Mesothelial cell of epicardium (in vitro differentiated cells): ENCODE data around the gene HRG. TPM values are rescaled to one million over a fixed set of nuclear protein-coding genes. Genes with fewer than 3 reads are reported as not detected.

Experiments
- DNase-seq, 2 experiments: peaks; one replicate each; pipeline ENCODE4 v3.0.0; 2021; ENCODE audit warnings: low spot score in 2 of 2; ENCODE audit not compliant: unreplicated experiment in 2 of 2
- H3K27ac Mint-ChIP-seq: 2 replicates; pipeline ENCODE4 v1.8.0; 2021; ENCODE audit warnings: mixed read lengths
- H3K27me3 Mint-ChIP-seq: 2 replicates; pipeline ENCODE4 v1.8.0; 2021; ENCODE audit warnings: low read depth, mixed read lengths
- H3K36me3 Mint-ChIP-seq: 2 replicates; pipeline ENCODE4 v1.8.0; 2021; ENCODE audit warnings: mixed read lengths
- H3K4me1 Mint-ChIP-seq: 2 replicates; pipeline ENCODE4 v1.8.0; 2021; ENCODE audit warnings: mixed read lengths
- H3K4me3 Mint-ChIP-seq: 2 replicates; pipeline ENCODE4 v1.8.0; 2021; ENCODE audit warnings: mild to moderate bottlenecking, moderate library complexity, mixed read lengths
- H3K9me3 Mint-ChIP-seq: 2 replicates; pipeline ENCODE4 v1.8.0; 2021; ENCODE audit warnings: mixed read lengths
- total RNA-seq: library from RNA; stranded (reverse); gene quantifications from 3 replicates; pipeline ENCODE4 v1.2.1, GENCODE V29; 2021
- TF ChIP-seq, protein P1 (sequence below): fragments of 200-600 bp; sonication (generic); IDR thresholded peaks from one replicate; pipeline ENCODE4 v1.5.0; 2021; ENCODE audit warnings: antibody characterized with exemption; ENCODE audit not compliant: unreplicated experiment

The HRG gene
- total RNA-seq, 1 donor from 2014 or later = not detected

- TF ChIP-seq, protein P1, sequence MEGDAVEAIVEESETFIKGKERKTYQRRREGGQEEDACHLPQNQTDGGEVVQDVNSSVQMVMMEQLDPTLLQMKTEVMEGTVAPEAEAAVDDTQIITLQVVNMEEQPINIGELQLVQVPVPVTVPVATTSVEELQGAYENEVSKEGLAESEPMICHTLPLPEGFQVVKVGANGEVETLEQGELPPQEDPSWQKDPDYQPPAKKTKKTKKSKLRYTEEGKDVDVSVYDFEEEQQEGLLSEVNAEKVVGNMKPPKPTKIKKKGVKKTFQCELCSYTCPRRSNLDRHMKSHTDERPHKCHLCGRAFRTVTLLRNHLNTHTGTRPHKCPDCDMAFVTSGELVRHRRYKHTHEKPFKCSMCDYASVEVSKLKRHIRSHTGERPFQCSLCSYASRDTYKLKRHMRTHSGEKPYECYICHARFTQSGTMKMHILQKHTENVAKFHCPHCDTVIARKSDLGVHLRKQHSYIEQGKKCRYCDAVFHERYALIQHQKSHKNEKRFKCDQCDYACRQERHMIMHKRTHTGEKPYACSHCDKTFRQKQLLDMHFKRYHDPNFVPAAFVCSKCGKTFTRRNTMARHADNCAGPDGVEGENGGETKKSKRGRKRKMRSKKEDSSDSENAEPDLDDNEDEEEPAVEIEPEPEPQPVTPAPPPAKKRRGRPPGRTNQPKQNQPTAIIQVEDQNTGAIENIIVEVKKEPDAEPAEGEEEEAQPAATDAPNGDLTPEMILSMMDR = no peak
- H3K9me3 Mint-ChIP-seq = no peaks in the 10 kb centered on the region
- no peak overlapping the region for H3K4me3 Mint-ChIP-seq
- no peak for DNase-seq
- H3K36me3 Mint-ChIP-seq = no peaks in the 10 kb centered on the region
- H3K27me3 Mint-ChIP-seq = peaks cover 41% of the 10 kb centered on the region
- no peaks in the 10 kb centered on the region for H3K4me1 Mint-ChIP-seq
- no peak overlapping the region for H3K27ac Mint-ChIP-seq
Measured at GRCh38 chr3:186635532-186635931, 30.3 kb upstream of the HRG start.

GRCh38 chr3:186636536-186636935, 29.3 kb upstream of the HRG start:
- Mint-ChIP-seq H3K27ac (no peak overlapping the region), H3K27me3 (peaks cover 36% of the 10 kb centered on the region), H3K36me3 (no peaks in the 10 kb centered on the region), H3K4me3 (no peak overlapping the region), H3K4me1 (no peaks in the 10 kb centered on the region), H3K9me3 (no peaks in the 10 kb centered on the region)
- no peak for DNase-seq
- TF ChIP-seq, protein P1 = no peak

DNA sequence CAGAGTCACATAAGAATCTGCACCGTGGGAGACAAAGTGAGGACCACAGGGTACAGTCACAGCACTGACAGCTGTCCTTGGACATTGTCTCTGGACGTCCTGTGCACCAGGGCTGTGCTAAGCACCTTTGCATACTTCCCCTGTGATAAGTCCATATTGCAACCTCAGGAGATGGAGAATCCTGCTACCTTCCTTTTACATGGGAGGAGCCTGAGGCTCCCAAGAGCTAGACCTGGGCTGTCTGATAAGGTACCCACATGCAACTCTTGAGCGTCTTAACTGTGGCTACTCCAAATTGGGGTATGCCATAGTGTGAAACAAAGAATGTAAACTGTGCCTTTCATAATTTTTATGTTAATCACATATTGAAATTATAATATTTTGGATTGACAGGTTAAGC, 28.1 kb upstream of the HRG start:
- TF ChIP-seq, protein P1 = no peak
- DNase-seq = no peak
- Mint-ChIP-seq H3K9me3 (no peaks in the 10 kb centered on the region), H3K27ac (no peak overlapping the region), H3K27me3 (peaks cover 39% of the 10 kb centered on the region), H3K4me3 (no peak overlapping the region), H3K4me1 (no peaks in the 10 kb centered on the region), H3K36me3 (no peaks in the 10 kb centered on the region)

- H3K4me3 Mint-ChIP-seq = no peak overlapping the region
- H3K27me3 Mint-ChIP-seq = peaks cover 45% of the 10 kb centered on the region
- TF ChIP-seq, protein P1 = no peak
- no peaks in the 10 kb centered on the region for H3K36me3 Mint-ChIP-seq
- H3K4me1 Mint-ChIP-seq = no peaks in the 10 kb centered on the region
- H3K9me3 Mint-ChIP-seq = no peaks in the 10 kb centered on the region
- no peak for DNase-seq
- H3K27ac Mint-ChIP-seq = no peak overlapping the region
Measured at GRCh38 chr3:186638259-186638658, 27.6 kb upstream of the HRG start.

- Mint-ChIP-seq H3K36me3 (no peaks in the 10 kb centered on the region), H3K27ac (no peak within 1 kb of the TSS), H3K4me1 (no peaks in the 10 kb centered on the region), H3K9me3 (no peaks in the 10 kb centered on the region), H3K4me3 (no peak within 1 kb of the TSS), H3K27me3 (peaks cover 51% of the 10 kb centered on the region)
- TF ChIP-seq, protein P1 = no peak
- DNase-seq = no peak
Measured at GRCh38 chr3:186639778-186640472, 25.9 kb upstream of the HRG start, which contains the start of gene FETUB. TSS of gene FETUB (plus strand) at chr3:186640399. CDS start at chr3:186640461, 62 bp downstream.
